HepG2 (cell line): ENCODE measurements around the gene POLH. TPM values are rescaled to one million over a fixed set of nuclear protein-coding genes. Genes with fewer than 3 reads are reported as not detected.

ENCODE experiments used
- CBX1 ChIP-seq: IDR thresholded peaks from one replicate; pipeline ENCODE4 v1.6.1; 2016; ENCODE audit warnings: antibody characterized with exemption, low read depth
- ETV6 ChIP-seq: sonication (generic); formaldehyde crosslinking; conservative IDR thresholded peaks from 2 replicates; pipeline ENCODE4 v1.4.0; 2020; ENCODE audit warnings: missing genetic modification reagents
- EZH2 ChIP-seq: conservative IDR thresholded peaks from 2 replicates; pipeline ENCODE4 v1.6.1; 2012; ENCODE audit warnings: mild to moderate bottlenecking, low read depth, low read length, moderate library complexity
- GTF2F1 ChIP-seq: fragments of 150-350 bp; IDR thresholded peaks from 2 replicates; pipeline ENCODE4 v1.6.1; 2014; ENCODE audit warnings: low read length
- HIVEP1 ChIP-seq: sonication (generic); formaldehyde crosslinking; IDR thresholded peaks from 2 replicates; pipeline ENCODE4 v1.4.0; 2020; ENCODE audit warnings: mild to moderate bottlenecking, missing genetic modification reagents
- HNRNPH1 ChIP-seq: fragments of 200-400 bp; formaldehyde crosslinking; optimal IDR thresholded peaks from 2 replicates; pipeline ENCODE3; 2017; ENCODE audit warnings: mild to moderate bottlenecking, low read depth, low read length
- IRX3 ChIP-seq: sonication (generic); formaldehyde crosslinking; IDR thresholded peaks from 2 replicates; pipeline ENCODE4 v1.8.1; 2023; ENCODE audit warnings: mild to moderate bottlenecking, low read depth, missing genetic modification reagents, borderline replicate concordance
- KDM1A ChIP-seq: IDR thresholded peaks from 2 replicates; pipeline ENCODE4 v1.6.1; 2016; ENCODE audit warnings: missing compliant biosample characterization
- KDM5B ChIP-seq: sonication (generic); formaldehyde crosslinking; IDR thresholded peaks from 2 replicates; pipeline ENCODE4 v1.4.0; 2020; ENCODE audit warnings: missing genetic modification reagents, mild to moderate bottlenecking, borderline replicate concordance
- MED13 ChIP-seq: sonication (generic); formaldehyde crosslinking; IDR thresholded peaks from 2 replicates; pipeline ENCODE4 v1.5.0; 2020; ENCODE audit warnings: missing genetic modification reagents
- MTF2 ChIP-seq: sonication (generic); formaldehyde crosslinking; IDR thresholded peaks from 2 replicates; pipeline ENCODE4 v1.5.0; 2020; ENCODE audit warnings: missing genetic modification reagents, borderline replicate concordance
- NCOA2 ChIP-seq: sonication (generic); formaldehyde crosslinking; IDR thresholded peaks from 2 replicates; pipeline ENCODE4 v1.8.0; 2022; ENCODE audit warnings: inconsistent platforms
- RELA ChIP-seq: sonication (generic); formaldehyde crosslinking; IDR thresholded peaks from 2 replicates; pipeline ENCODE4 v1.4.0; 2020; ENCODE audit warnings: missing genetic modification reagents
- SCMH1 ChIP-seq: sonication (generic); formaldehyde crosslinking; IDR thresholded peaks from 2 replicates; pipeline ENCODE4 v1.9.0; 2021; ENCODE audit warnings: missing genetic modification reagents, mild to moderate bottlenecking, borderline replicate concordance
- SRSF9 ChIP-seq: fragments of 200-400 bp; formaldehyde crosslinking; IDR thresholded peaks from 2 replicates; pipeline ENCODE4 v1.6.1; 2018; ENCODE audit warnings: borderline replicate concordance, mild to moderate bottlenecking, low read depth, low read length; ENCODE audit not compliant: insufficient read depth, poor library complexity, severe bottlenecking
- TARDBP ChIP-seq: sonication (generic); formaldehyde crosslinking; IDR thresholded peaks from 2 replicates; pipeline ENCODE4 v1.8.0; 2022; ENCODE audit warnings: mild to moderate bottlenecking, missing genetic modification reagents
- WIZ ChIP-seq: sonication (generic); formaldehyde crosslinking; IDR thresholded peaks from 2 replicates; pipeline ENCODE4 v1.5.1; 2020; ENCODE audit warnings: mild to moderate bottlenecking, missing genetic modification reagents
- ZNF713 ChIP-seq: sonication (generic); formaldehyde crosslinking; IDR thresholded peaks from 2 replicates; pipeline ENCODE4 v1.4.0; 2020; ENCODE audit warnings: mild to moderate bottlenecking, missing genetic modification reagents
- polyA plus RNA-seq, 8 experiments: library from polyadenylated mRNA; depleted of rRNA in 3 of 8; stranded (reverse) in 7 of 8; unstranded in 1 of 8; fragments of >200 nt; fragmentation: Illumina TruSeq in 4 of 8; extraction: Trizol in 4 of 8; gene quantifications; 2 replicates each; pipeline versions ENCODE4 v1.2.1 to v1.2.3, GENCODE V29; 2011 to 2016; ENCODE audit warnings: low read depth in 4 of 8, missing spikeins in 1 of 8, mixed read lengths in 1 of 8; ENCODE audit not compliant: insufficient read depth in 1 of 8
- total RNA-seq, 5 experiments: library from RNA; depleted of rRNA; stranded (reverse); fragments of >200 nt; fragmentation: Illumina TruSeq; extraction: Trizol; gene quantifications; 2 replicates each; pipeline ENCODE4 v1.2.3, GENCODE V29; 2016; ENCODE audit warnings: low read depth in 1 of 5
- TF ChIP-seq, protein P1 (sequence below): sonication (generic); formaldehyde crosslinking; IDR thresholded peaks from 2 replicates; pipeline ENCODE4 v1.4.0; 2020; ENCODE audit warnings: missing genetic modification reagents
- TF ChIP-seq, protein P2 (sequence below): sonication (generic); formaldehyde crosslinking; IDR thresholded peaks from 2 replicates; pipeline ENCODE4 v1.4.0; 2020; ENCODE audit warnings: missing genetic modification reagents
- TF ChIP-seq, protein P3 (sequence below): sonication (generic); formaldehyde crosslinking; conservative IDR thresholded peaks from 2 replicates; pipeline ENCODE4 v1.8.1; 2023; ENCODE audit warnings: missing genetic modification reagents

The POLH gene
- total and polyA plus RNA-seq, 2 of the 13 experiments (the other 11 are each of a cell fraction or from before 2014, with no cell fraction given), result 11.6 to 25.0 TPM

DNA sequence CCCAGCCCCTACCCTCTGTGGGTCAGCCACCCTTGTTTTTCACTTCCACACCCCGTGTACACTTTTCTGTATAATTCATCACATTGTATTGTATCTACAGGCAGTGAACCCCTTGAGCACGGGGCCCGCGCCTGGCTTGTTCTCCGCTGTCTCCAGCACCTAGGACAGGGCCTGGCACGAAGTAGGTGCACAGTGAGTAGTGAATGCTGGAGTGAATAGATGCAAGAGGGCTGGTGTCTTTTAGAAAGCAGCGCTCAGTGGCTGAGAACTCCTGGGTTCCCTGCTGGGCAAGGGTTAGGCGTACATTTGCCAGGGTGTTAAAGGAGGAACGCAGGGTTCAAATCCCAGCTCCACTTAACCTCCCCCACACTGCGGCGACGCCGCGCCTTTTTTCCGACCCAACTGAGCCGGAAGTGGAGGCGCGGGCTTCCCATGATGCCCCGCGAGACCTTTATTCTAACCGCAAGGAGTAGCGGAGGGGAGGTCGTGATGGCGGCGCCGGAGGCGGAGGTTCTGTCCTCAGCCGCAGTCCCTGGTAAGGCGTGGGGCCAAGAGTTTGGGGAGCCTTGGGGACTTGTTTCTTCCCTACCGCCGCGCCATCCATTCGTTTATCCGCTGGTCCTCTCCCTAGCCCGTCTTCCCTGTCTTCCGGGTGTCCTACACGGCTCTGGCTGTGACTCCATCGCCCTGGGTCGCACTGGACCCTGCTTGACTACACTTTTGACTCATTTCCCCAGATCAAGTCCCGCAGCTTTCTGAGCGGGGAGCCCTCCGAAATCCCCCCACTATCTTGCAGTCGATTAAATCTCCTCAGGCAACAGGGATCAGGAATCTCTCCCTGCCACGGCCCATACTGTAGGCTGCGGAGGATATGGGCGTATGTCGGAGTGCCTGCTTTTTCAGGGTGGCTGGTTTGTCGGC lies 59.7 kb downstream of the POLH start, which contains the start of gene MAD2L1BP (continued):
- TF ChIP-seq, protein P1, sequence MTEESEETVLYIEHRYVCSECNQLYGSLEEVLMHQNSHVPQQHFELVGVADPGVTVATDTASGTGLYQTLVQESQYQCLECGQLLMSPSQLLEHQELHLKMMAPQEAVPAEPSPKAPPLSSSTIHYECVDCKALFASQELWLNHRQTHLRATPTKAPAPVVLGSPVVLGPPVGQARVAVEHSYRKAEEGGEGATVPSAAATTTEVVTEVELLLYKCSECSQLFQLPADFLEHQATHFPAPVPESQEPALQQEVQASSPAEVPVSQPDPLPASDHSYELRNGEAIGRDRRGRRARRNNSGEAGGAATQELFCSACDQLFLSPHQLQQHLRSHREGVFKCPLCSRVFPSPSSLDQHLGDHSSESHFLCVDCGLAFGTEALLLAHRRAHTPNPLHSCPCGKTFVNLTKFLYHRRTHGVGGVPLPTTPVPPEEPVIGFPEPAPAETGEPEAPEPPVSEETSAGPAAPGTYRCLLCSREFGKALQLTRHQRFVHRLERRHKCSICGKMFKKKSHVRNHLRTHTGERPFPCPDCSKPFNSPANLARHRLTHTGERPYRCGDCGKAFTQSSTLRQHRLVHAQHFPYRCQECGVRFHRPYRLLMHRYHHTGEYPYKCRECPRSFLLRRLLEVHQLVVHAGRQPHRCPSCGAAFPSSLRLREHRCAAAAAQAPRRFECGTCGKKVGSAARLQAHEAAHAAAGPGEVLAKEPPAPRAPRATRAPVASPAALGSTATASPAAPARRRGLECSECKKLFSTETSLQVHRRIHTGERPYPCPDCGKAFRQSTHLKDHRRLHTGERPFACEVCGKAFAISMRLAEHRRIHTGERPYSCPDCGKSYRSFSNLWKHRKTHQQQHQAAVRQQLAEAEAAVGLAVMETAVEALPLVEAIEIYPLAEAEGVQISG (CRISPR knock-in tag), result peak; percentile 93
- no peak for TF ChIP-seq EZH2
- TF ChIP-seq KDM5B (CRISPR knock-in tag), result peak; percentile 94; the same call in 1 of the 2 replicates
- TF ChIP-seq, protein P2, sequence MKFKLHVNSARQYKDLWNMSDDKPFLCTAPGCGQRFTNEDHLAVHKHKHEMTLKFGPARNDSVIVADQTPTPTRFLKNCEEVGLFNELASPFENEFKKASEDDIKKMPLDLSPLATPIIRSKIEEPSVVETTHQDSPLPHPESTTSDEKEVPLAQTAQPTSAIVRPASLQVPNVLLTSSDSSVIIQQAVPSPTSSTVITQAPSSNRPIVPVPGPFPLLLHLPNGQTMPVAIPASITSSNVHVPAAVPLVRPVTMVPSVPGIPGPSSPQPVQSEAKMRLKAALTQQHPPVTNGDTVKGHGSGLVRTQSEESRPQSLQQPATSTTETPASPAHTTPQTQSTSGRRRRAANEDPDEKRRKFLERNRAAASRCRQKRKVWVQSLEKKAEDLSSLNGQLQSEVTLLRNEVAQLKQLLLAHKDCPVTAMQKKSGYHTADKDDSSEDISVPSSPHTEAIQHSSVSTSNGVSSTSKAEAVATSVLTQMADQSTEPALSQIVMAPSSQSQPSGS (CRISPR knock-in tag), result no peak
- no peak for TF ChIP-seq GTF2F1
- peak; percentile 90 for TF ChIP-seq WIZ (CRISPR knock-in tag)
- no peak; the same call in 1 of the 2 replicates for TF ChIP-seq HIVEP1 (CRISPR knock-in tag)
- TF ChIP-seq CBX1, result peak; percentile 89
- TF ChIP-seq TARDBP (CRISPR knock-in tag), result peak; percentile 79
- TF ChIP-seq HNRNPH1, result no peak
- TF ChIP-seq RELA (CRISPR knock-in tag), result 0 out of 2 replicates have a peak, but pooled peaks have one; percentile 25
- TF ChIP-seq SRSF9, result no peak
- TF ChIP-seq, protein P3, sequence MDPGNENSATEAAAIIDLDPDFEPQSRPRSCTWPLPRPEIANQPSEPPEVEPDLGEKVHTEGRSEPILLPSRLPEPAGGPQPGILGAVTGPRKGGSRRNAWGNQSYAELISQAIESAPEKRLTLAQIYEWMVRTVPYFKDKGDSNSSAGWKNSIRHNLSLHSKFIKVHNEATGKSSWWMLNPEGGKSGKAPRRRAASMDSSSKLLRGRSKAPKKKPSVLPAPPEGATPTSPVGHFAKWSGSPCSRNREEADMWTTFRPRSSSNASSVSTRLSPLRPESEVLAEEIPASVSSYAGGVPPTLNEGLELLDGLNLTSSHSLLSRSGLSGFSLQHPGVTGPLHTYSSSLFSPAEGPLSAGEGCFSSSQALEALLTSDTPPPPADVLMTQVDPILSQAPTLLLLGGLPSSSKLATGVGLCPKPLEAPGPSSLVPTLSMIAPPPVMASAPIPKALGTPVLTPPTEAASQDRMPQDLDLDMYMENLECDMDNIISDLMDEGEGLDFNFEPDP (CRISPR knock-in tag), result 0 out of 2 replicates have a peak, but pooled peaks have one; percentile 76
- TF ChIP-seq ZNF713 (CRISPR knock-in tag), result no peak; the same call in 1 of the 2 replicates
- TF ChIP-seq SCMH1 (CRISPR knock-in tag), result no peak
- no peak for TF ChIP-seq MED13 (CRISPR knock-in tag)
- no peak; the same call in none of the 2 replicates for TF ChIP-seq IRX3 (CRISPR knock-in tag)
- TF ChIP-seq ETV6, result peak; percentile 84; the same call in 1 of the 2 replicates
- TF ChIP-seq KDM1A, result peak; percentile 50; the same call in 1 of the 2 replicates
- TF ChIP-seq MTF2 (CRISPR knock-in tag), result no peak
- TF ChIP-seq NCOA2 (CRISPR knock-in tag), result peak; percentile 50
